Sigmoid colon (tissue), 4 donors: ENCODE measurements around the gene DLG1.

Experiments used
- EP300 ChIP-seq, 4 donors: sonication (generic); formaldehyde crosslinking; IDR thresholded peaks; one replicate each; pipeline ENCODE4 v1.6.1; 2017; ENCODE audit warnings: antibody characterized with exemption in 4 of 4
- POLR2AphosphoS5 ChIP-seq, 4 donors: sonication (generic); formaldehyde crosslinking; IDR thresholded peaks; one replicate each; pipeline ENCODE4 v1.6.1; 2017; ENCODE audit warnings: antibody characterized with exemption in 4 of 4
- TF ChIP-seq, protein P1 (sequence below), 4 experiments: fragments of 450-650 bp in 3 of 4; fragments of 200-600 bp in 1 of 4; IDR thresholded peaks; one replicate each; pipeline ENCODE4 v1.5.1; 2016 to 2019; ENCODE audit warnings: antibody characterized with exemption in 4 of 4, mild to moderate bottlenecking in 3 of 4, moderate library complexity in 2 of 4

DNA sequence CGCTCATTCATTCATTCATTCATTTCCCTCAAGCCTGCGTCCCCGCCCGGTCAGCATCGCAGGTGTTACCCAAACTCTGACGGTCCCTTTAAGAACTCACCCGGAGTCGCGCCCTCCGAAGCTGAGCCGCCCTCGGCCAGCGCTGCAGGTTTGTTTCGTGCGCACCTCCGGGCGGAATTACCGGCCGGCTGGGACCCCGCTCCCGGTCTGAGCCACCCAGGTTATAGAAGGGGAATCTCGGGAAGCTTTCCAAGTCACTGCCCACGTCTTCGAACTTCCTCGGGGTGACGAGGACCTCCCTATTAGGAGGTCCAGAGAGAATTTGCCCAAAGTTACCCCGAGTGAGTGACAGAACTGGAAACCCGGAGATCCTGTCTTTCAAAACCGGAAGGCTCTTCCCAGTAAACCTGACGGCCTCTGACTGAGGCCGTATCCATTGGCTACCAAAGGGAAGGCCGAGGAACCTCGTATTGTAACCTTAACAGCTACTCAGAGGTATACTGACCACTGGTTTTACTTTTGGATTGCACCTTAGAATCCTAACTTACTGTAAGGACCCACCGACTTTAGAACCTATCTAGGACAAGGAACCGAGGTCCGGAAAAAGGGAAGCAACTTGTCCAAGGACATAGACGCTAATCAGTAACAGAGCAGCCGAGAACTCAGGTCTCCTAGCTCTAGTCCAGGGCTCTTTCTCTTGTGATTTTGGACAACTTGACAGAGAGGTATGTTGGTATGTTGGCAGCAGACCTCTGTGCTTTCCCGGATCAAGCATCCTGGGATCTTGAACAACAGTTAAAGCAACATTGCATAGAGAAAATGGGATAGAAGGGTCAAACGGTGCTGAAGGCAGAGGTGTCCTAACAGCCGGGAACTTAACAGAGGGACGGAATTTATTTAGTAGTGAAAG is 788 bp upstream of the DLG1 start:
- TF ChIP-seq POLR2AphosphoS5 (IDR thresholded peaks at IDR 0.05) = no peak
- TF ChIP-seq, protein P1, sequence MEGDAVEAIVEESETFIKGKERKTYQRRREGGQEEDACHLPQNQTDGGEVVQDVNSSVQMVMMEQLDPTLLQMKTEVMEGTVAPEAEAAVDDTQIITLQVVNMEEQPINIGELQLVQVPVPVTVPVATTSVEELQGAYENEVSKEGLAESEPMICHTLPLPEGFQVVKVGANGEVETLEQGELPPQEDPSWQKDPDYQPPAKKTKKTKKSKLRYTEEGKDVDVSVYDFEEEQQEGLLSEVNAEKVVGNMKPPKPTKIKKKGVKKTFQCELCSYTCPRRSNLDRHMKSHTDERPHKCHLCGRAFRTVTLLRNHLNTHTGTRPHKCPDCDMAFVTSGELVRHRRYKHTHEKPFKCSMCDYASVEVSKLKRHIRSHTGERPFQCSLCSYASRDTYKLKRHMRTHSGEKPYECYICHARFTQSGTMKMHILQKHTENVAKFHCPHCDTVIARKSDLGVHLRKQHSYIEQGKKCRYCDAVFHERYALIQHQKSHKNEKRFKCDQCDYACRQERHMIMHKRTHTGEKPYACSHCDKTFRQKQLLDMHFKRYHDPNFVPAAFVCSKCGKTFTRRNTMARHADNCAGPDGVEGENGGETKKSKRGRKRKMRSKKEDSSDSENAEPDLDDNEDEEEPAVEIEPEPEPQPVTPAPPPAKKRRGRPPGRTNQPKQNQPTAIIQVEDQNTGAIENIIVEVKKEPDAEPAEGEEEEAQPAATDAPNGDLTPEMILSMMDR (IDR thresholded peaks at IDR 0.05) = no peak
- no peak for TF ChIP-seq EP300 (IDR thresholded peaks at IDR 0.05)
